Loucy (cell line): ENCODE results near the gene INSYN2B.

Experiments
- EZH2phosphoT487 ChIP-seq: fragments of 200-600 bp; IDR thresholded peaks from 2 replicates; pipeline ENCODE4 v1.6.1; 2018; ENCODE audit warnings: antibody characterized with exemption, mild to moderate bottlenecking, moderate library complexity, borderline replicate concordance
- TF ChIP-seq, protein P1 (sequence below): fragments of 200-600 bp; sonication (generic); conservative IDR thresholded peaks from 2 replicates; pipeline ENCODE4 v1.5.1; 2014; ENCODE audit warnings: mild to moderate bottlenecking, antibody characterized with exemption, low read length

DNA sequence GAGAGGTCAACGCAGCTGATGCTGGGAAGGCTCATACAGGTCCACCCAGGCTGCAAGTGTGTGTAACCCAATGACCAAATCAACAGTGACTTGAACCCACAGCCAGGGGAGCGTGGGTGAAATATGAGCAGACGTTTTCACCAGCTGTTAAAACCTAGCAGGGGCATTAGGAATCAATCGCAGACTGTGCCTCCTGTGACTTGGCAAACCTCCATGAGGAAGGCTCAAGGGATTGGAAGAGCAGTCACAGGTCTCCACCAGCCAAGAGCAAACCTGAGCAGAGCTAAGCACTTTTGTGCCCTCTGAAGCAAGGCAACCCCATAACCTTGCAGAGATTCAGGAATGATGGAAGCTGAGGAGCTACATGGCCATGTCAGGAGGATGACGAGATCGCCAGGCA, 25.5 kb downstream of the INSYN2B start:
- TF ChIP-seq, protein P1, sequence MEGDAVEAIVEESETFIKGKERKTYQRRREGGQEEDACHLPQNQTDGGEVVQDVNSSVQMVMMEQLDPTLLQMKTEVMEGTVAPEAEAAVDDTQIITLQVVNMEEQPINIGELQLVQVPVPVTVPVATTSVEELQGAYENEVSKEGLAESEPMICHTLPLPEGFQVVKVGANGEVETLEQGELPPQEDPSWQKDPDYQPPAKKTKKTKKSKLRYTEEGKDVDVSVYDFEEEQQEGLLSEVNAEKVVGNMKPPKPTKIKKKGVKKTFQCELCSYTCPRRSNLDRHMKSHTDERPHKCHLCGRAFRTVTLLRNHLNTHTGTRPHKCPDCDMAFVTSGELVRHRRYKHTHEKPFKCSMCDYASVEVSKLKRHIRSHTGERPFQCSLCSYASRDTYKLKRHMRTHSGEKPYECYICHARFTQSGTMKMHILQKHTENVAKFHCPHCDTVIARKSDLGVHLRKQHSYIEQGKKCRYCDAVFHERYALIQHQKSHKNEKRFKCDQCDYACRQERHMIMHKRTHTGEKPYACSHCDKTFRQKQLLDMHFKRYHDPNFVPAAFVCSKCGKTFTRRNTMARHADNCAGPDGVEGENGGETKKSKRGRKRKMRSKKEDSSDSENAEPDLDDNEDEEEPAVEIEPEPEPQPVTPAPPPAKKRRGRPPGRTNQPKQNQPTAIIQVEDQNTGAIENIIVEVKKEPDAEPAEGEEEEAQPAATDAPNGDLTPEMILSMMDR = no peak
- TF ChIP-seq EZH2phosphoT487 = no peak
